HEK293T (cell line): ENCODE data around the gene P2RX7.
A peak's percentile ranks its signal among the peaks of the same experiment; 100 is the strongest.

Experiments used
- CTCF ChIA-PET: fragments of 350-600 bp; formaldehyde crosslinking; extraction: SDS; loops from one replicate; lab custom pipeline; 2021; ENCODE audit warnings: antibody characterized with exemption, inconsistent platforms; lab: Yijun Ruan, JAX
- POLR2A ChIA-PET: fragments of 350-600 bp; formaldehyde crosslinking; extraction: SDS; loops from one replicate; lab custom pipeline; 2020; ENCODE audit warnings: antibody characterized with exemption, inconsistent platforms; lab: Yijun Ruan, JAX
- DNase-seq: peaks from one replicate; pipeline ENCODE4 v3.0.0; 2012; ENCODE audit warnings: mixed read lengths; ENCODE audit errors: extremely low spot score
- ARNT ChIP-seq: fragments of 450-650 bp; IDR thresholded peaks from 2 replicates; pipeline ENCODE4 v1.6.1; 2017; ENCODE audit warnings: mild to moderate bottlenecking
- BHLHE40 ChIP-seq: fragments of 450-650 bp; IDR thresholded peaks from 2 replicates; pipeline ENCODE4 v1.6.1; 2016; ENCODE audit warnings: mild to moderate bottlenecking, moderate library complexity, borderline replicate concordance
- CTBP1 ChIP-seq: fragments of 450-650 bp; IDR thresholded peaks from 2 replicates; pipeline ENCODE4 v1.6.1; 2016; ENCODE audit warnings: borderline replicate concordance
- ELF4 ChIP-seq: fragments of 450-650 bp; IDR thresholded peaks from 2 replicates; pipeline ENCODE4 v1.6.1; 2017; ENCODE audit warnings: antibody characterized with exemption
- FOXA1 ChIP-seq: fragments of 450-650 bp; IDR thresholded peaks from 2 replicates; pipeline ENCODE4 v1.6.1; 2016; ENCODE audit warnings: mild to moderate bottlenecking
- FOXK2 ChIP-seq: fragments of 450-650 bp; IDR thresholded peaks from 2 replicates; pipeline ENCODE4 v1.6.1; 2016; ENCODE audit warnings: mild to moderate bottlenecking
- FOXM1 ChIP-seq: fragments of 450-650 bp; IDR thresholded peaks from 2 replicates; pipeline ENCODE4 v1.6.1; 2017; ENCODE audit warnings: mild to moderate bottlenecking, borderline replicate concordance
- HDGF ChIP-seq: fragments of 450-650 bp; IDR thresholded peaks from 2 replicates; pipeline ENCODE4 v1.6.1; 2017; ENCODE audit warnings: antibody characterized with exemption, borderline replicate concordance
- L3MBTL2 ChIP-seq: fragments of 450-650 bp; conservative IDR thresholded peaks from 2 replicates; pipeline ENCODE4 v1.6.1; 2016; ENCODE audit warnings: mild to moderate bottlenecking
- LEF1 ChIP-seq: fragments of 450-650 bp; IDR thresholded peaks from 2 replicates; pipeline ENCODE4 v1.6.1; 2017; ENCODE audit warnings: mild to moderate bottlenecking, borderline replicate concordance
- NFRKB ChIP-seq: fragments of 450-650 bp; IDR thresholded peaks from 2 replicates; pipeline ENCODE4 v1.6.1; 2016; ENCODE audit warnings: mild to moderate bottlenecking, moderate library complexity
- SP1 ChIP-seq: fragments of 450-650 bp; IDR thresholded peaks from 2 replicates; pipeline ENCODE4 v1.6.1; 2017
- SUZ12 ChIP-seq: fragments of 450-650 bp; IDR thresholded peaks from 2 replicates; pipeline ENCODE4 v1.6.1; 2016; ENCODE audit warnings: mild to moderate bottlenecking
- TARDBP ChIP-seq: fragments of 450-650 bp; IDR thresholded peaks from 2 replicates; pipeline ENCODE4 v1.6.1; 2016
- ZNF384 ChIP-seq: fragments of 450-650 bp; IDR thresholded peaks from 2 replicates; pipeline ENCODE4 v1.6.1; 2016
- TF ChIP-seq, protein P1 (sequence below): fragments of 450-650 bp; IDR thresholded peaks from 2 replicates; pipeline ENCODE4 v1.6.1; 2016

Gene P2RX7

DNA sequence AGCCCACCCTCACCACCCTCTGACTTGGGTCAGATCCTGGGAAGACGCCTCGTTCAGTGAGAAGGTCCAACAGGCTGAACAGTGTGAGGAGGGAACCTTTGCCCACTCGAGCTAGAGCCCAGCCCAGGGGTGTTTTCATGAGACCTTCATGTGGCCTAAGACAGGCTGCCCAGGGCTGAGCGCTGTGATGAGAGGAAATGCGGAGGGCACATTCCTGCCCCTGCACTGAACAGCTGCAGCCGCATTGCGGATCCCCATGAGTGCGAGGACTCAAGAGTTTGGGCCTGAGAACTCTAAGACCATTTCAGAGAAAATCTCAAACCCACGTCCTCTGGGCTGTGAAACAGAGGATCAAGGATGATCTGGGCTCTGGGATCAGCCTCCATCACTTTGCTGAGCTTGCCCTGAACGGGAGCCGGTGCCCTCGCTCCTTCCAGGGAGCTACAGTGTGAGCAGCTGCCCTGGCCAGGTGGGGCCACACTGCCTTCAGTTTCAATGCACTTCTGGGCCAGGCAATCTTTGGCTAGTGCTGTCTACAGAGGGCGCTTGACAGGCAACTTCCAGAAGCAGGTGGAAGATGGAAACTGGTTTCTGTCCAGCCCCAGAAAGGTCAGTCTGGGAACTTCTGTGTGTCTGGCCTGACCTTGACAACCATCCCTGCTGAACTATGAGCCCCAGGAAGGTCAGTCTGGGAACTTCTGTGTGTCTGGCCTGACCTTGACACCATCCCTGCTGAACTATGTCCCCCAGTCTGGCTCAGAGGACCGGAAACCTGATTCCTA lies 43.5 kb upstream of the P2RX7 start:
- ChIA-PET CTCF (interaction anchor here (0.5 kb wide), 1 partner anchor 432 kb away, joined by 4 read pairs; no protein-coding TSS in a partner anchor), POLR2A (no interaction called here)
- no peak for DNase-seq
- no peak for TF ChIP-seq SP1

DNA sequence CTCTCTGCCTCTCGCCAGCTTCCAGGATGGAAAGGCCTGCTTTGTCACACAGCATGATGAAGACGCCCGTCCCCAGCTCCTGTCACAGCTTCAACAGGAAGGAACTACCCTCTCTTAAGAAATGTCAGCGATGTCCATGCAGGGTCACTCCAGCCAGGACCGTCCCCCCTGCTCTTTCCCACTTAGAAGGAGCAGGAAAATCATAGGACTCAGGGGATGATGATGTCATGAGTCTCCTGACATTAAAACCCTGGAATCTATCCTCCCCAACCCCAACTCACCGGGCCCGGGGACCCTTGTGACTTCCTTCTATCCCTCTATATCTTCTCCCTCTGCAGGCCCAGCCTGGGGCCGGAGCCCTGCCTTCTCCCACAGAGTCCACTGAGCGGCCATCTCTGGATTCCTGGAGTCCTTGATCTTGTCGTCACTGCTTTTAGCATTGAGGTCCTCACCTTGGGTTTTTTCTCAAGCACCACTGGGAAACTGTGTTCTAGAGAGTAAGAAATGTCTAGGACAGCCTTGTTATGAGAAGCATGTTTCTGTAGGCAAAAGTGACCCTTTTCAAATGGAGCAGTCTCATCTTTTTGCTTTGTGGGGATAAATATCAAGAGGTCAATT lies 42.8 kb upstream of the P2RX7 start:
- ChIA-PET POLR2A (no interaction called here), CTCF (interaction anchor here (0.5 kb wide), 1 partner anchor 432 kb away, joined by 4 read pairs; no protein-coding TSS in a partner anchor)
- no peak for TF ChIP-seq FOXK2
- no peak for TF ChIP-seq HDGF
- TF ChIP-seq TARDBP = no peak
- TF ChIP-seq NFRKB = no peak
- no peak for TF ChIP-seq SUZ12
- TF ChIP-seq SP1 = no peak
- TF ChIP-seq ZNF384 = no peak
- TF ChIP-seq, protein P1, sequence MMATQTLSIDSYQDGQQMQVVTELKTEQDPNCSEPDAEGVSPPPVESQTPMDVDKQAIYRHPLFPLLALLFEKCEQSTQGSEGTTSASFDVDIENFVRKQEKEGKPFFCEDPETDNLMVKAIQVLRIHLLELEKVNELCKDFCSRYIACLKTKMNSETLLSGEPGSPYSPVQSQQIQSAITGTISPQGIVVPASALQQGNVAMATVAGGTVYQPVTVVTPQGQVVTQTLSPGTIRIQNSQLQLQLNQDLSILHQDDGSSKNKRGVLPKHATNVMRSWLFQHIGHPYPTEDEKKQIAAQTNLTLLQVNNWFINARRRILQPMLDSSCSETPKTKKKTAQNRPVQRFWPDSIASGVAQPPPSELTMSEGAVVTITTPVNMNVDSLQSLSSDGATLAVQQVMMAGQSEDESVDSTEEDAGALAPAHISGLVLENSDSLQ = no peak
- no peak for TF ChIP-seq FOXM1
- TF ChIP-seq ELF4 = no peak
- TF ChIP-seq FOXA1 = no peak
- no peak for TF ChIP-seq L3MBTL2
- no peak for TF ChIP-seq CTBP1
- no peak for TF ChIP-seq BHLHE40
- TF ChIP-seq LEF1 = no peak
- TF ChIP-seq ARNT = no peak
- DNase-seq = no peak

DNA sequence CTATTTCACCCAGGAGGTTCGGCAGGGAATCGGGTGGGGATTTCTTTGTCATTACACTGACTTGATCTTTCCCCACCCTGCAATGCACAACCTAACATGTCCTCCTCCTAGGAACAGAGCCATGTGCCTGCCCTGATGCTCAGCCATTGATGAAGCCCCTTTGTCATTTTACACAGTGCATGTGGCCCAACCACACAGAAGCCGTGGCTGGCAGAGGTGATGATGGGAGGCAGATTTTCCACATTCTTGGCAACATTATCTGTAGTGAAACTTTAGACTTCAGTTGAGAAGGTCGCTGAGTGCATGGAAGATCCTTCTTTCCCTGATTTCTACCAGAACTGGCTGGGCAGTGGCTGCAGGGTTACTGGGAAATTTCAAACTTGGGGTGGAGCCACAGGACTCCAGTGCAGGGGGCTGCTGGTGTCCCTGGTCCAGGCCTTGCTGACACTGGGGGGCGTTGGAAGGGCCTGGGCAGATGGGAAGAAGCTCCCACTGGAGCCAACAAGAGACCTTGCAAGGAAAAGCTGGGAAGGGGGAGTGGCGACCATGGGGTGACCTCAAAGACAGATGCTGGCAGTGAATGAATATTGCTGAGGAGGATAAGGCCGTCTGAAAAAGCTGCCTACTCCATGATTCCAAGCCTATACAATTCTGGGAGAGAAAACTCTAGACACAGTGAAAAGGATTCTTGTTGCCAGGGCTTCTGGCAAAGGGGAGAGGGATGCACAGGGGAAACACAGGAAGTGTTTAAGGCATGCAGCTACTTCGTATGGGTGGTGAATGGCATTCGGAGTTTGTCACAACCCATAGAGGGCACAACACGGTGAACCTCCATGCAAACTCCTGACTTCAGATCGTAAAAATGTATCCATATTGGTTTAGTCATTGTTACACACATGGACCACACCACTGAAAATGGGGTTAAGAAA lies 41.8 kb upstream of the P2RX7 start:
- DNase-seq = no peak
- POLR2A ChIA-PET = no interaction called here
- CTCF ChIA-PET = interaction anchor here (0.7 kb wide), 1 partner anchor 9 kb away, joined by 3 read pairs; no protein-coding TSS in a partner anchor
- TF ChIP-seq CTBP1 (no peak), TARDBP (no peak), ELF4 (no peak), HDGF (no peak), FOXM1 (no peak), ZNF384 (no peak)
- TF ChIP-seq, protein P1 = no peak

DNA sequence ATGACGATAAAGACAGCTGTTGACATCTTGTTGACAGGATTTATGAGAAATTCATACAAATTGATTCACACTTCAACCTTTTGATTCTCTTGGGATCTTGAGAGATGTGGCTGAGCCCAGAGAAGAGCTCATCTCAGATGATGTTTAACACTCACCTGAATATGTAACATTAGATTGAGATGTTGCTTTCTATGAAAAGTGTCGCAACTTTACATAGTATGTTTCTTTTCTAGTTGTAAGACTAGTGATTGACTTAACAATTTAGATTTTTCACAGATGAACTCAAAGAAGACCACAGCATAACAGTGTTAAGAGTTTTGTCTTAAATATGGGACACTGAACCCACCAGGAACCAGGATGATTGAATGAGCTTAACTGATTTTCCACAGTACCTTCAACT lies 40.6 kb upstream of the P2RX7 start:
- no peak for DNase-seq
- POLR2A ChIA-PET = no interaction called here
- TF ChIP-seq LEF1 = no peak
- CTCF ChIA-PET = no interaction called here

DNA sequence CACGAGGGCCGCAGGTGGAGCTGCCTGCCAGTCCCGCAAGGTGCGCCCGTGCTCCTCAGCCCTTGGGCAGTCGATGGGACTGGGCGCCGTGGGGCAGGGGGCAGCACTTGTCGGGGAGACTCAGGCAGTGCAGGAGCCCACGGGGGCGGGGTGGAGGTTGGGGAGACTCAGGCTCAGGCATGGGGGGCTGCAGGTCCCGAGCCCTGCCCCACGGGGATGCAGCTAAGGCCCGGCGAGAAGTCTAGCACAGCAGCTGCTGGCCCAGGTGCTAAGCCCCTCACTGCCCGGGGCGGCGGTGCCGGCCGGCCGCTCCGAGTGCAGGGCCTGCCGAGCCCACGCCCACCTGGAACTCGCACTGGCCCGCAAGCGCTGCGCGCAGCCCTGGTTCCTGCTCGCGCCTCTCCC lies 39.2 kb upstream of the P2RX7 start:
- DNase-seq = no peak
- TF ChIP-seq LEF1 (no peak), FOXA1 (no peak), SUZ12 (no peak), BHLHE40 (no peak), TARDBP (no peak), FOXM1 (no peak), FOXK2 (no peak), CTBP1 (no peak), L3MBTL2 (no peak)
- ChIA-PET CTCF (interaction anchor here (0.6 kb wide), 1 partner anchor 99 kb away, joined by 3 read pairs; no protein-coding TSS in a partner anchor), POLR2A (no interaction called here)

DNA sequence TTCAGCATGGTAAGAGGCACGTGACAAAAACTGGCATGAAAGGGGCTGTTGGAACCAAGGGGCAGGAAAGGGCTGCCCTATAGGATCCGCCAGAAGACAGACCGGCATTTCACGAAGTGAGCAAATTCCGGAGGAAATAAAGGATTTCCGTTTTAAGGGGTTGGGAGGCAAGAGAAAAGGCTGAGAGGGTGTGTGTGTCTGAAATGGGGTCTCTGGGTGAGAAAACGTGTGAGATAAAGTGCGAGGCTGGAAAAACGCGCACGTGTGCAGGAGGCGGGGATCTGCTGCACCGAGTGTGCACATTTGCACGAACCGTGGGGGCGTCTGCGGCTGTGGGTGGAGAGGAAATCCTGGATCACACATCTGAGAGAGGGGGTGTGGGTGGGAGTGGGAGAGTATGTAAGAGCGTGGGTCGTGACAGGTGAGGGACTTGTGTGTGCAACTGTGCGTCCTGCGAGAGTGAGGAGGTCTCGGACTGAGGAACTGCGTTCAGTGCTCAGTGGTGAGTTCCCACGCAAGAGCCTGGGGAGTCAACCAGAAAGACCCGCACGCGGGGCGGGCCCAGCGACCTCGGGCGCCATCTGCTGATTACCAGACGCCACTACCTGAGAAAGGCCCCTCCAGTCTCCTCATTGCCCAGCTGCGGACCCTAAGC lies 37.0 kb upstream of the P2RX7 start:
- ChIA-PET CTCF (no interaction called here), POLR2A (no interaction called here)

More for the DNA sequence above, 37.0 kb upstream of the P2RX7 start:
- peak; percentile 89 for DNase-seq
- TF ChIP-seq SUZ12 (no peak), FOXA1 (no peak), TARDBP (peak; percentile 79; the same call in 1 of the 2 replicates), HDGF (no peak), BHLHE40 (no peak), L3MBTL2 (peak; percentile 82), CTBP1 (no peak)
